Osteocyte (in vitro differentiated cells): ENCODE results near the gene CYP4A11. TPM values are rescaled to one million over a fixed set of nuclear protein-coding genes. Genes with fewer than 3 reads are reported as not detected.
"Not testable (repeated sequence)": the region's sequence is repeated elsewhere in the genome, so short reads cannot be mapped to it uniquely, and the experiment has no call there.

ENCODE experiments used
- DNase-seq: peaks from one replicate; pipeline ENCODE4 v3.0.0; 2021; ENCODE audit warnings: mixed read lengths; ENCODE audit not compliant: unreplicated experiment; ENCODE audit errors: extremely low spot score
- H3K27ac Mint-ChIP-seq: one replicate; pipeline ENCODE4 v1.8.0; 2021; ENCODE audit warnings: mild to moderate bottlenecking, mixed read lengths; ENCODE audit not compliant: unreplicated experiment
- H3K27me3 Mint-ChIP-seq: one replicate; pipeline ENCODE4 v1.8.0; 2021; ENCODE audit warnings: mixed read lengths; ENCODE audit not compliant: unreplicated experiment
- H3K36me3 Mint-ChIP-seq: one replicate; pipeline ENCODE4 v1.8.0; 2021; ENCODE audit warnings: mixed read lengths; ENCODE audit not compliant: unreplicated experiment
- H3K4me1 Mint-ChIP-seq: one replicate; pipeline ENCODE4 v1.8.0; 2021; ENCODE audit warnings: mixed read lengths; ENCODE audit not compliant: unreplicated experiment
- H3K4me3 Mint-ChIP-seq: one replicate; pipeline ENCODE4 v1.8.0; 2021; ENCODE audit warnings: mild to moderate bottlenecking, moderate library complexity, mixed read lengths; ENCODE audit not compliant: unreplicated experiment
- H3K9me3 Mint-ChIP-seq: one replicate; pipeline ENCODE4 v1.8.0; 2021; ENCODE audit warnings: mixed read lengths; ENCODE audit not compliant: unreplicated experiment
- CTCF ChIP-seq: fragments of 200-600 bp; sonication (generic); IDR thresholded peaks from 2 replicates; pipeline ENCODE4 v1.5.0; 2021; ENCODE audit warnings: antibody characterized with exemption, mild to moderate bottlenecking, moderate library complexity
- total RNA-seq: library from RNA; stranded (reverse); gene quantifications from 2 replicates; pipeline ENCODE4 v1.2.1, GENCODE V29; 2021

The CYP4A11 gene
- total RNA-seq, 1 donor from 2014 or later = not detected

- Mint-ChIP-seq H3K4me1 (no peaks in the 10 kb centered on the region), H3K27me3 (no peaks in the 10 kb centered on the region)
These were observed 10.1 kb downstream of the CYP4A11 start for GRCh38 chr1:46931151-46931550.

GRCh38 chr1:46927249-46927835 is 13.9 kb downstream of the CYP4A11 start:
- Mint-ChIP-seq H3K9me3 (peaks cover 11% of the 10 kb centered on the region), H3K4me1 (no peaks in the 10 kb centered on the region), H3K27me3 (no peaks in the 10 kb centered on the region)

More at GRCh38 chr1:46931151-46931550, 10.1 kb downstream of the CYP4A11 start:
- no peak for TF ChIP-seq CTCF
- H3K27ac Mint-ChIP-seq = no peak overlapping the region
- H3K36me3 Mint-ChIP-seq = no peaks in the 10 kb centered on the region
- H3K4me3 Mint-ChIP-seq = no peak overlapping the region
- DNase-seq = no peak
- H3K9me3 Mint-ChIP-seq = no peaks in the 10 kb centered on the region

GRCh38 chr1:46910790-46911189 is 30.5 kb downstream of the CYP4A11 start:
- Mint-ChIP-seq H3K36me3 (no peaks in the 10 kb centered on the region), H3K4me1 (no peaks in the 10 kb centered on the region), H3K27me3 (no peaks in the 10 kb centered on the region), H3K4me3 (no peak overlapping the region), H3K9me3 (peaks cover 6% of the 10 kb centered on the region), H3K27ac (no peak overlapping the region)
- no peak for TF ChIP-seq CTCF
- DNase-seq = no peak

More at GRCh38 chr1:46927249-46927835, 13.9 kb downstream of the CYP4A11 start:
- DNase-seq = no peak
- H3K4me3 Mint-ChIP-seq = no peak overlapping the region
- no peaks in the 10 kb centered on the region for H3K36me3 Mint-ChIP-seq
- TF ChIP-seq CTCF = no peak
- H3K27ac Mint-ChIP-seq = no peak overlapping the region

- no peaks in the 10 kb centered on the region for H3K36me3 Mint-ChIP-seq
- no peak overlapping the region for H3K27ac Mint-ChIP-seq
- no peak overlapping the region for H3K4me3 Mint-ChIP-seq
- DNase-seq = no peak
- peaks cover 20% of the 10 kb centered on the region for H3K9me3 Mint-ChIP-seq
- no peaks in the 10 kb centered on the region for H3K4me1 Mint-ChIP-seq
- H3K27me3 Mint-ChIP-seq = no peaks in the 10 kb centered on the region
- no peak for TF ChIP-seq CTCF
These were observed 37.8 kb downstream of the CYP4A11 start for GRCh38 chr1:46903481-46903880.

- Mint-ChIP-seq H3K27ac (no peak overlapping the region), H3K4me1 (no peaks in the 10 kb centered on the region), H3K9me3 (peaks cover 14% of the 10 kb centered on the region), H3K27me3 (no peaks in the 10 kb centered on the region), H3K36me3 (no peaks in the 10 kb centered on the region), H3K4me3 (no peak overlapping the region)
- TF ChIP-seq CTCF = no peak
- DNase-seq = no peak
These were observed 40.9 kb downstream of the CYP4A11 start for GRCh38 chr1:46900401-46900800.

GRCh38 chr1:46881656-46882055 is 59.6 kb downstream of the CYP4A11 start:
- H3K27ac Mint-ChIP-seq, DNase-seq, H3K4me1 Mint-ChIP-seq, H3K36me3 Mint-ChIP-seq, H3K4me3 Mint-ChIP-seq, H3K27me3 Mint-ChIP-seq, H3K9me3 Mint-ChIP-seq: not testable (repeated sequence)
